Stimulated activated CD8-positive, alpha-beta memory T cell treated with anti-CD3 and anti-CD28 coated beads, Interleukin-15, amount 100 ng/mL, for 4 hours (primary cell): Measurements from ENCODE around the gene AGAP2.
A peak's percentile ranks its signal among the peaks of the same experiment; 100 is the strongest.

Experiments used
- DNase-seq, 2 donors: peaks; one replicate each; pipeline ENCODE4 v3.0.0-alpha.2; 2020; ENCODE audit warnings: low read depth in 2 of 2

AGAP2 gene

DNA sequence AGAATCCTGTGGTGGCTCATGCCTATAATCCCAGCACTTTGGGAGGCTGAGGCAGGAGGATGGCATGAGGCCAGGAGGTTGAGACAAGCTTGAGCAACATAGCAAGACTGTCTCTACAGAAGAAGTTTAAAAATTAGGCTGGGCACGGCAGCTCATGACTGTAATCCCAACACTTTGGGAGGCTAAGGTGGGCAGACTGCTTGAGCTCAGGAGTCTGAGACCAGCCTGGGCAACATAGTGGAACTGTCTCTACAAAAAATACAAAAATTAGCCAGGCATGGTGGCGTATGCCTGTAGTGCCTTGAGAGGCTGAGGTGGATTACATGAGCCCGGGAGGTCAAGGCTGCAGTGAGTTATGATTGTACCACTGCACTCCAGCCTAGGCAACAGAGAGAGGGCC is 29.3 kb upstream of the AGAP2 start:
- DNase-seq = no peak

- no peak for DNase-seq
Measured at GRCh38 chr12:57767305-57767698, 28.8 kb upstream of the AGAP2 start.

DNA sequence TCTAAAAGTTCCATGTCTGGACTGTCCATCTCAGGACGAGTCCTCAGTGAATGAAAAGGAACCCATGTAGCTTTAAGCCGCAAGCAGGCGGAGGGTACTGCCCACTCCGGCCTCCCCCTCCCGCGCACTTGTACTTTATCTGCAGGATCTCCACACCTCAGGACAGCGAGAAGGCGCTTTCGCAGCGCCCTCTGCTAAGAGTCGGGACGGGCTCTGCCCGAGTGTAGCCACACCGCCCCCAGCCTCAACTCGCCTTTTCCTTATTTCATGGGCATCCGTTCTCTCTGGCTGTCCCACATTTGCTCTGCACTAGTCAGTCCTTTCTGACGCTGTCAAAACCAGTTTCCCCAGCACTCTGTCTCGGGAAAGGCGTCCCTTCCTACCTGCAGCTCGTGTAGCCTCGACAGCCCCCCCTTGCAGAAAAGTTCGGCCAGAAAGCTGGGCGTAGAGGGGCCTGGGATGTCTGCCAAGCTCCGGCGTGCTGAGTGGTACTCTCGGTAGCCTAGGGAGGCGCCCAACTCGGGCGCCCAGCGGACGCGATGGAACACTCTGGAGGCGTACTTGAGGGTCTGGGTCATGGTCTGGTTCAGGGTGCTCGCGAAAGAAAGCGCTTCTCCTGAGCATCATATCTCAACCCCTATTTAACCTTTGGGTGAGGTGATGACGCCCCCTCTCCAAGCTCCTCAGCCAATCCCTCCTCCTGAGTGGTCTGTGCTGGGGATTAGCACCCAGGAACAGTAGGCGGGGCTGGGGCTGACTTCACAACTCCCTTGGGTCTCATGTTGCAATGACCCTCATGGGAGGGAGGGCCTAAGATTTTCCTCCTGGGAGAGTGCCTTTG is 28.1 kb upstream of the AGAP2 start, which contains the start of gene CYP27B1:
Gene CYP27B1 (minus strand): TSS at position 615 of the 841 bp plus-strand sequence. CDS start 37 bp downstream, at position 578.
- DNase-seq = no peak

- DNase-seq = no peak
Measured at GRCh38 chr12:57765698-57766463, 27.3 kb upstream of the AGAP2 start.

- peak in 1 of 2 donors; percentile 35 for DNase-seq
Measured at GRCh38 chr12:57765003-57765697, 26.6 kb upstream of the AGAP2 start.

DNA sequence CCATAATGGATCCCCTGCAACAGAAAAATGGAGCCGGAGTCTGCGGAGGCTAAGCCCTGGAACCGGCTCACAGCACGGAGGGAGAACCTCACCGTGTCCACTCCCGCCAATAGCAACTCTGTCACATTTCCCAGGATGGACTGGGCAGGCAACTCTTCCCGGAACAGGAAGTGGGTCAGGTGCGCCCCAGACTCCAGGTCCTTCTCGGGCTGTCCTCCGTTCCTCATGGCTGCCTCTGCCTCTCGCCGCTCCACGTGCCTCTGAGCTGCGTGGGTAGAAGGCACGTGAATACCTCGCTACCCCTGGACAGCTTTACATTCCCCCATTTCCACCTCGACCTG is 26.1 kb upstream of the AGAP2 start:
- DNase-seq = no peak

DNA sequence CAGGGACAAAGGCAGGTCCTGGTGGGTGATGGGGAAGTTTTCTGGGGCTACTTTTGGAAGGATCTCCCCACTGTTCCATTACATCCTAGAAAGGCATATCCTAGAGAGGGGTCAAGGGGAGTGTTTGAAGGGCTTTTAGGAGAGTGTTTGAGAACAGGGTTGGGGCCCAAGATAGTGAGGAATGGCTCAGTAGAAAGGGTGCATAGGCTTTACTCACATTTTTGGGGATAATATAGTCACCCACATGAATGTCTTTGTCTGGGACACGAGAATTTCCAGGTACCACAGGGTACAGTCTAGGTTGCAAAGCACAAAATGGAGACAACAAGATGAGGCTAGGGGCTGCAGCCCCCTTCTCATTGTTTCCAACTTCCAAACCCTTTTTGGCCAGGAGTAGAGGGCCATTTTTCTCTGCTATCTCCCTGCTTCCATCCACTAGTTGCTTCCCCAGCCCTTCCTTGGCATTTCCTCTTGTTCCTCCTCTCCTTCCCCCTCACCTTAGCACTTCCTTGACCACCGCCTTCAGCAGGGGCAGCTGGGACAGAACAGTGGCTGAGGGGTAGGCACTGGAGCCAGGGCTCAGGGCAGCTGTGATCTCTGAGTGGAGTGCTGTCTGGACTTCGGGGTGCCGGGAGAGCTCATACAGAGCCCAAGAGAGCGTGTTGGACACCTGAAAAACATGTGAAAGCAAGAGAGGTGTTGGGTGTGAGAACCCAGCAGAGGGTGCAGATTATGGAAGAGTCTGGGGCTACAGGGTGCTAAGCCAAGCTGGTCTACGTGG is 25.5 kb upstream of the AGAP2 start:
- DNase-seq = no peak

- no peak for DNase-seq
Measured at GRCh38 chr12:57762463-57762862, 23.9 kb upstream of the AGAP2 start.

DNA sequence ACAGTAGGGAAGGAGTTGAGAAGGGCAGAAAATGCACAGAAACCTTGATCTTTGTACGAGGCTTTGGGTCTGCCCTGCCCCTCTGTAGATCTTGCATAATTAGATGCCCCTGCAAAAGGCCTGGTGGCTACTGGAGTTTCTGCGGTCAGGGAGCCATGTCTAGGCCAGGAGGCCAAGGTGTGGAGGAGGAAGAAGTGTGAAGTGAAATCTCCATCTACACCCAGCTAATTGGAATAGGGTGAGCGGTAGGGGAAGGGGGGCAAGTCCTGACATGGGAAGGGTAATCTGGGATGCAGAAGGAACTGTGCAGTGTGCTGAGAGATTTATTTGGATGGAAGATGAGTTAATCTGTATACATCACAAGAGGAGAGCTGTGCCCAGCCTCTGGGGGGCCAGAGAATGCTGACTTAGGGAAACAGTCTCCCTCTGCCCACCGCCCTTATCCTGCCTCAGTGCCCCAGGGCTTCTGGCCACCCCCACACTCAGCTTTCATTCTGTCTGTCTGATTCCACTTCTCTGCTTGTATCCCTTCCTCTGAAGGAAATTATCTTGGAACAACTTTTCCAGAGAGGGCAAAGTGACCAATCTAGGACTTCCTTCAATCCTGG is 23.0 kb upstream of the AGAP2 start:
- DNase-seq = no peak

DNA sequence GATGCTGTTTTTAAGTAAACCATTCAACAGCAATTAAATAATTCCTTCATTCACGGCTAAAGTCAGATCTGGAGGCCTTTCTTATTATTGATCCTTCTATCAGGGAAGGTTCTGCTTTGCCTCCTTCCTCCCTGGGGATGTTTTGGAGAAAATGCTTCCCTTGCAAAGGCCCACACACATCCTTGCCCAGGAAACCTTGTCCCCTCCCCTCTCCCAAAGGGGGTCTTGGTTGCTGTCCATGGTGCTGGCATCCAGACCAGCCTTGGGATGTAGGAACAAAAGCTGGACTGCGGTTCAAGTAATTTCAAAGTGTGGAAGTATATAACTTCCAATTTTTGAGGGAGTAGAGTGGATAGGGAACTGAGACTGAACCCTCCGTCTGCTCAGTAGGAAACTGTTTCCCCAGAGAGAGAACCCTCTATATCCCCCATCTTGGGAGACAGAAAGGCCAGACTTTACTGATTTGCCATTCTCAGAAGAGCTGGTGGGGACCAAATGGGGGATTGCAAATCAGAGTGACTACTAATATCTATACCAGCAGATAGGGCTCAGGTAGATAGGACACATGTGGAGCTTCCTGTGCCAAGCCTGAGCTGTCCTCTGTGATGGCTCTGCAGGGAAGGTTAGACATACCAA is 21.9 kb upstream of the AGAP2 start:
- no peak for DNase-seq

GRCh38 chr12:57759360-57759980 is 20.9 kb upstream of the AGAP2 start:
- DNase-seq = no peak

DNA sequence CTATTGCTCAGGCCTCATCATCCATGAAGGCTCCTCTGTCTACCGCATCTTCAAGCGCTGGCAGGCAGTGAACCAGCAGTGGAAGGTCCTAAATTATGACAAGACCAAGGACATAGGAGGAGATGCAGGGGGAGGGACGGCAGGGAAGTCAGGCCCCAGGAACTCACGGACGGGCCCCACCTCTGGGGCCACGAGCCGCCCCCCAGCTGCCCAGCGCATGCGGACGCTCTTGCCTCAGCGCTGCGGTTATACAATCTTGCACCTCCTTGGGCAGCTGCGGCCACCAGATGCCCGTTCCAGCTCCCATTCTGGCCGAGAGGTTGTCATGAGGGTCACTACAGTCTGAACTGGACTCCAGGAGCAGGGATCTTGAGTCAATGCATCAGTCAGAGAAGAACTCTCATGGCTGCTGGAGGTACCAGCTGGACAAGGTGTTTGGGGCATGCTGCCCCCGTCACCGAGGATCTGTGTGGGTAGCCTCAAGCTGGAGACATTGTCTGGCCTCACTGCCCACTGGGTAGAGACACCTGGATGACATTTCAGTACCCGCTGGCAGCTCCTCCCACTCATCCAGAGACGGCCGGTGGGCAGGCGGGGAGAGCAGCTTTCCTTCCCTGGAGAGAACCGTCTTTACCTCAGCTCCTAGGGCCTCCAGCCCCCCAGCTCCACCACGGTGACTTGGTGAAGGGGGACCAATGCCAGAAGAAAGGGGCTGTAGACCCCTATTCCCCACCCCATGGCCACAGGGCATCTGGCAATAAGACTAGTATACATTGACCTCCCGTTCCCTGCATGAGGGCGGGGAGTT is 20.2 kb upstream of the AGAP2 start:
- DNase-seq = no peak

- DNase-seq = no peak
Measured at GRCh38 chr12:57757771-57758170, 19.2 kb upstream of the AGAP2 start.

DNA sequence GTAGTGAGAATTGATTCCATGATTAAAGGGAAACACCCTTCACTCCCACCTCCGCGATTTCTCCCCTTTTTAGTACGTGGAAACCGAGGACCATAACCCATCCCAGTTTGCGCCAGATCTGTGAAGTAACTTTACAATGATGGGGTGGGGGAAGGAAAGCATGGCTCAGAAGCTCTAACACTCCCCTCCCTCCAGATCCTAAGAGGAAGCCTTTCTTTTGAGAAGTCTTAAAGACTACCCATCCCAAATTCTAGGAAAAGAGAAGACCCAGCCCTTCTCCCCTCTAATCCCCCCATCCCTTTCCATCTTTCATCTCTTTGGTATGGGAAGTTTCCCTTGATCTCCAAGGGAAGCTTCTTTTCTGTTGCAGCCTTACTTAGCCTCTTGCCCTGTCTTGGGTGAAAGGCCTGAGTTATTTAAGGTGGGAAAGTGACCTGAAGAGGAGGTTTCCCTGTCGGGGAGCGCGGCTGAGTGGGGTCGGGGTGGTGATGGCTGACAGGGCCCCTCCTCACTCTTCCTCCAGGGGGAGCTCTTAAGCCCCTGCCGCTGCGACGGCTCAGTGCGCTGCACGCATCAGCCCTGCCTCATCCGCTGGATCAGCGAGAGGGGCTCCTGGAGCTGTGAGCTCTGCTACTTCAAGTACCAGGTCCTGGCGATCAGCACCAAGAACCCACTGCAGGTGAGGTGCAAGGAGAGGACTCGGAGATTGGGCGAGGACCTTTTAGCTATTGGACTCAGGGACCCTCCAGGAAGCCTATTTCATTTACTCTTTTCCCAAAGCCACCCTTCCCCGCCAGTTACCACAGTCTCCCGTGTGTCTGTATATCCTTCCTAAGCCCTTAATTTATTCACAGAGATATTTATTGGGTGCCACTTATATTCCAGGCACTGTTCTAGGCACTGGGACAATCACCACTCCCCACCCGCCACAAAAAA is 18.1 kb upstream of the AGAP2 start:
- peak in 1 of 2 donors; percentile 42 for DNase-seq

- DNase-seq = no peak
Measured at GRCh38 chr12:57755454-57756372, 17.2 kb upstream of the AGAP2 start.

GRCh38 chr12:57755194-57755453 is 16.6 kb upstream of the AGAP2 start:
- DNase-seq = no peak

GRCh38 chr12:57754411-57755193 is 16.1 kb upstream of the AGAP2 start, which contains the start of gene MARCHF9:
Gene MARCHF9 (plus strand): TSS chr12:57755103. CDS start chr12:57755529, 426 bp downstream.
- peak; percentile 60 to 68 for DNase-seq
